CD4-positive, alpha-beta T cell treated with Interleukin-4 for 1 hour (primary cell): ENCODE data around the gene PDE11A.

ENCODE experiments used
- DNase-seq, 2 donors: peaks; one replicate each; pipeline ENCODE4 v3.0.0-alpha.2; 2020 to 2022

Gene PDE11A

DNA sequence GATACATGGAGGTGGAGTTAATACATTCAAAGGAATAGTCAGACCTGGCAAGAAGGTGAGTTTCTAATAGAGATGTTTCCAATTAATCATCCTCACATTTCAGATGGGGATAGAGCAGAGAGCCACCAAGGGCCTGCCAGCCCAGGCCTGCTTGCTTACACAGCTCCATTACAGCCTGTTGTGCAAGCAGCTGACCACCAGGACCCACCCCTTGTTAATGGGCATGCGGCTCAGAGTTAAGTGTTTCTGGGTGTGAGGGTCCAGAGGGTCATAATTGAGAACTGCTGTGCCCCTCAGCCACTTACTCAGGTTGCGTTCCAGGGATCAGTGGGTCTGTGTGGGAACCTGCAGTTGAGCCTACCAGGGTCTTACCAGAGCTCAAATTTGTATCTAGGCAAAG is 480.2 kb downstream of the PDE11A start:
- DNase-seq: no peak

DNA sequence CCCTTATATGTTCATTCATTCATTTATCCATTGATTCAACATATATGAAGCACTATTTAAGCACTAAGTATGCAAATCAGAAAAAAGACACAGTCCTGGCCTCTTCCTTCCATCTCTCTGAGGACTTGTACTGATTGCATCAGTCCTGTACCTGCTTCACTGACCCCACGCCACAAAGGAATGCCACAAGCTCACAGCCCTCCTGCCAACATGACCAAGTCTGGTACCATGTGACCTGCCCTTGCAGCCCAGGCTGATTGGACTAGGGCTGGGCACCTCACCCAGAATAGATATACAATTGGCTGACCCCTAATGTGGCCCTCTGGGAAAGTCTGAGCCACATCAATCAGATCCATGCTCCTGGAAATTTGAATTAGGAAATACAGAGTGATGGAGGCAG is 483.4 kb downstream of the PDE11A start:
- no peak for DNase-seq

DNA sequence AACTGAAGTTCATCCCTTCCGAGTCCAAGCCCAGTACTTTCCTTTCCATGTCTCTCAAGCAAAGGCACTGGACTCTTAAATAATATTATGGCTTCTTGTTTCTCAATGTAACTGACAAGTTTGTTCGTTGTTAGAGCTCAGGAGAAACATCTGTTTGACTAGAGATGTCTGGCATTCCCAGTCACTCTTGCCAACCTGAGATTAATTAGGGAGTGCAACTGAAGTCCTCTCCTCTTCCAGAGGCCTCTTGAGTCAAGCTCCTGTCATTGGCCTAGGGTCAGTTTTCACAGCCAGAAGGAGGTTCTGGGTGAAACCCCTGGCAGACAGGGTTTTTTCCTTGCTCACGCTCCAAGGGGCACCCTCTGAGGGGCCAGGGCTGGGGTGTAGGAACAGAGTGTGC is 483.9 kb downstream of the PDE11A start:
- DNase-seq: no peak

DNA sequence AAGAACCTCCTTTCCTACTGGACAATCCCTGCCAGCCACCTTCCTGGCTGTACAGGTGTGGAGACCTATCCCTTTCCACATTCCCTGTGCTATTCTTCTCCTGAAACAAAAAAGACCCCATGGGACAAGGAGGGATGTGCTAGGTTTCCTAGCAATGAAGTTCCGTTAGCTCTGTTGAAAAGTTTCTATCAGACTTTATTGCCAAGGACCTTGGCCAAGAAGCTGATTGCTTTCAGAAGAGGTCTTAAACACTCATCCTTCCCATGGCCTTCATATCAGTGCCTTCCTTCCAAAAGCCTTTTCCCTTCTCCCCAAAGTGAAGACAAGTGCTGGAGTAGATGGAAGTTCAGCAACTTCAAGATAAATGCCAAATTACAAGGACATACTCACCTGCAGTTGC is 485.2 kb downstream of the PDE11A start:
- no peak for DNase-seq

DNA sequence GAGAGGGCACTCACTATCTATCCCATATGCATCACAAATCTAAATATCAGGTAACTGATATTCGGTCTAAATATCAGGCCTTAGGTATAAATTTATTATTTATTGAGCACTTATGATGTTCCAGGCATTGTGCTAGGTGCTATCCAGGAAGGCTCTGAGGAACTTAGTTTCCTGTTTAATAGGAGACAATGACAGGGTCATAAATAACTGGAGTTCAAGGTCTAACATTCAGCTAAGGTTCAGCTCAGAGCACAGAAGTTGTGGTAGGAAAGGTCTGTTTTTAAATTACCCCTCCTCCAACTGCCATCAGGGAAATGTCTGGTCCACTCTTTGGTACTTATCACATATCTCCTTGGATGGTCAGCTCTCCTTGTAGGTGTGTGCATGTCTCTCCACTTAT is 486.4 kb downstream of the PDE11A start:
- DNase-seq: no peak

DNA sequence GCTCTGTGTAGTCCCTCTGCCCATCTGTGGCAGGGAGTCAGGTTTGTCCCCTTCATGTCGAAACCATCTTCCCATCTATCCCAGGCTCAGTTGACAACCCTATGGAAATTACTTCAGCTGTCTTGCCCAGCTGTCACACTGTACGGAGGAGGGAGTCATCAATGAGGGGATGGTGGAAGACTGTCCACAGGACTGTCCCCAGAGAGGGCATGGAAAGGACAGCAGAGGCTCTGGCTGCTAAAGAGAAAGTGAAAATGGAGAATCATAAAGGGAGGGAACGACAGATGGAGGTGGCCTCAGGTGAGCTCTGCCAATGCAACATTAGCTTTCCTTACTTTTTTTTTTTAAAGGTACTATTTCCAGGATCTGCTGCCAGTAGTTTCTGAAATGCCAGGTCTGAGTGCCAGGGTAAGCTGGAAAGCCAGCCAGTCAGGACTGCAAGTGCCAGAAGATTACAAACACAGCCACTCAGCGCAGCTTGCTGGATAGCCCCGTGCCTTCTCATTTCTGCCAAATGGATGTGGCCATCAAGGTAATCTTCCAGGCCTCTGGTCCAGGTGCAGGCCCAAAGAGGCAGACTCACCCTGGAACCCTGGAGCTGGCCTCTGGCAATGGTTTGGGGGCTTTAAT is 487.2 kb downstream of the PDE11A start:
- no peak for DNase-seq

DNA sequence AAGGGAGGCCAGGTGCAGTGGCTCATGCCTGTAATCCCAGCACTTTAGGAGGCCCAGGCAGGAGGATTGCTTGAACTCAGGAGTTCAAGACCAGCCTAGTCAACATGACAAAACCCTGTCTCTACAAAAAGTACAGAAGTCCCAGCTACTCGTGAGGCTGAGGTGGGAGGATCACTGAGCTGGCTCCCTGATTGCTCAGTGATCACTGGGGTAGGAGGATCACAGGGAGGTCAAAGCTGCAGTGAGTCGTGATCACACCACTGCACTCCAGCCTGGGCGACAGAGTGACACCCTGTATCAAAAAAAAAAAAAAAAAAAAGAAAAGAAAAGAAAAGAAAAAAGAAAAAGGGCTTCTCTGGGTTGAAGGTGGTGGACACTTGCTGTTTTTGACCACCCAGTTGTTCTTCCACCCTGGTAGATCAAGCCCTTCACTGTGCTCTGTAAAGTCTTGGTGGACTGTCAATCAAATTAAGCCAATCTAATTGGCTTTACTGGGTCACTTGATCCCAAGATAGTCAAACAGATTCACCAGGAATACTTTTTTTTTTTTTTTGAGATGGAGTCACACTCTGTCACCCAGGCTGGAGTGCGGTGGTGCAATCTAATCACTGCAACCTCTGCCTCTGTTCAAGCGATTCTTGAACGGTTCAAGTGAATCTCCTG is 488.4 kb downstream of the PDE11A start:
- DNase-seq: no peak

DNA sequence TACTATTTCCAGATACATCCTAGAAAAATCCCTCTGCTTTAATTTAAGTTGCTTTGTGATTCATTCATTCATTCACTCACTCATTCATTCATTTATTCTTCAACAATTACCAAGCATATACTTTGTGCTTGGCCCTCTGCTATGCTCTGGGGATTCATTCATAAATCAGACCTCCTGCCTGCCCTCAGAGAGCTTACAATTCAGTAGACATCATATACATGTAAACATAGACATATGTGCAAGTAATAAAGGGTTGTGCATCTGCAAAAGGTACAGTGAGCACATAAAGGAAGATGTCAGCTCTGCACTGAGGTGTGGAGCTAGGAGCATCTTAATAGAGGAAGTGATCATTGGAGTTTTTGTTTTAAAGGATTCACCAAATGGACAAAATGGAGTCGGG is 490.6 kb downstream of the PDE11A start:
- no peak for DNase-seq

DNA sequence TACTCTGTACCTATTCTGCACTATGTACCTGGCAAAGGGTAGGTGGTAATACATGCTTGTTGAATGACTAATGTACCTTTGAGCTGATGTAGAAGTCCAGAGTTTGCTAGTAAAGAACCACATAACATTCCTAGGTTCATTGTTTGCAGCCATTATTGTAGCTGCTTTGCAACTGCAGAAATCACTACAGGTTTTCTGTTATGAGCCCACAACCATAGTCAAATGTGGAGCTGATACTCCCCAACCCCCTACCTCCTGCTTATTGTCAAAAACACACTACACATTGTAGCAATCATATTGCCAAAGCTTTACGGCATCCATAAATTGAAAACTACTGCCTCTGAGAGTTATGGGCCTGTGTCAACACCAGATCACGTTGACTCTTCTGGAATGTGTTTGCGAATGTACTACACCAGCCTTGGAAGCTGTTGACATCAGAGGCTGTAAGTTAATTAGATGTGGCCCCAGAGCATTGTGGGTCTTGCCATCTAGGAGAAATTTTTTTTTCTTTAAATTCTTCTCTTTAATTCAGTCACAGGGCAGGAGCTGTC is 493.0 kb downstream of the PDE11A start:
- no peak for DNase-seq

DNA sequence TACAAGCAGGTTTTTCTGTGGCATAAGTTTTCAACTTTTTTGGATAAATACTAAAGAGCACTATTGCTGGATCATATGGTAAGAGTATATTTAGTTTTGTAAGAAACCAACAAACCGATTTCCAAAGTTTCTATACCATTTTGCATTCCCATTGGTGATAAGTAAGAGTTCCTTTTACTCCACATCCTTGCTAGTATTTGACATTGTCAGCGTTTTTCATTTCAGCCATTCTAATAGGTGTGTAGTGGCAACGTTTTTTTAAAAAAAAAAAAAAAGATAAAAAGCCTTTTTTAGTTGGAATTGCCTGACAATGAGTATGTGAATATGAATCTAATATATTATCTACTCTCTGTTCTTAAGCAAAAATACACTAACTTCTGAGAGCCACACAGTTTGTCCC is 494.1 kb downstream of the PDE11A start:
- DNase-seq: no peak

DNA sequence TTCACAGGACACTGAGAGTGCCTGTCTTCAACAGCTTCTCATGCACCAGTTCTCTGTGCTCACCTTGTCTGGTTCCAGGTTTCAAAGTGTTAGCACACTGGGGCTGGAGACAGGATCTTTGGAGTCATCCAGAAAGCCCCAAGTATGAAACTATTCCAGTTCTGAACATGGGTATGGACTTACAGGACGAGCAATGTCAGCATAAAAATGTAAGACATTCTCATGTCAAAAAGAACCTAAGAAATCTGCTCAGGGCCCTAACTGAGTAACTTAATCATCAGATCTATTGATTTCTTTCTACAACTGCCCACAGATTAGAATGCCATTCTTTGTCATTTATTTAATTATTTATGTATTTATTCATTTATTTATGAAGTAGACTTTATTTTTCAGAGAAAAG is 495.5 kb downstream of the PDE11A start:
- no peak for DNase-seq

DNA sequence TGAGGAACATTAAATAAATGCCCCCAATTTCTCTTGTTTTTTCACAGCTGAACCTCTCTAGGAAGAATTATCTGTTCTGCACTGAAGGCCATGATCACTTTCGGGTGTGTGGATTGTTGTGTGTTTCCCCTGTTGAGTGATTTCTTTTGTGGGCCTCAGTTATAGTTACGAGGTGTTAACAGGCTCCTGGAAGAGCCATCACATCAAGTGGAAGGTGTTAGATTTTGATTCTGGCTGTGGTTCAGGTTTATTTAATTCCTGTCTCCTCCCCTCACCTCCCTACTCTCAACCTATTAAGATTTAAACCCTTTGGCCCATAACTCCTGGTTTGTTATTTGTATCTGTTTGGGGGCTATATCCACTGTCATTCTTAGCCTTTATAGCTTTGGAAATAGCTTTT is 497.2 kb downstream of the PDE11A start:
- no peak for DNase-seq

DNA sequence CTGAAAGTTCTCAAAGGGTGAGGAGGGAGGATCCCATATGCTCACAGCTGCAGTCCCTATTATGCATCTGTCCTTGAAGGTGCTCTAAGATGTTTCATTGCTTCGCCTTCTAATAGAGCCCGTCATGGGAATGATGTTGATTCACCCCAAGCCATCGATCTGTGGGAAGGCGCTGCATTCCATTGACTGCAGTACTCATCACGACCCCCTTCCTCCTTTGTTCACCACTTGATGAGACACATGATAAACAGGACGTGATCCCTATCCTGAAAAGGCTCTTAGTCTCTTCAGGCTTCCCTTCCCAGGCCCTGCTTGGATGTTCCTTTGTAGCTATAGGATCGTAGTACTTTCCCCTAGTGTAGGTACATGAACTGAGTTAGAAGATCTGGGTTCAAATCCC is 498.2 kb downstream of the PDE11A start:
- DNase-seq: no peak
